ENCODE data around the gene SMG6.
"Not testable (repeated sequence)": the region's sequence is repeated elsewhere in the genome, so short reads cannot be mapped to it uniquely, and the experiment has no call there.

The SMG6 gene

GRCh38 chr17:2028234-2028614 lies 275.4 kb downstream of the SMG6 start:
- DNase-seq (ENCODE audit: low spot score): no peak

GRCh38 chr17:2027528-2028233 lies 275.9 kb downstream of the SMG6 start:
- DNase-seq (ENCODE audit: low spot score): no peak

GRCh38 chr17:2025622-2026309 lies 277.8 kb downstream of the SMG6 start:
- peak; percentile 86 for DNase-seq (ENCODE audit: low spot score)

DNA sequence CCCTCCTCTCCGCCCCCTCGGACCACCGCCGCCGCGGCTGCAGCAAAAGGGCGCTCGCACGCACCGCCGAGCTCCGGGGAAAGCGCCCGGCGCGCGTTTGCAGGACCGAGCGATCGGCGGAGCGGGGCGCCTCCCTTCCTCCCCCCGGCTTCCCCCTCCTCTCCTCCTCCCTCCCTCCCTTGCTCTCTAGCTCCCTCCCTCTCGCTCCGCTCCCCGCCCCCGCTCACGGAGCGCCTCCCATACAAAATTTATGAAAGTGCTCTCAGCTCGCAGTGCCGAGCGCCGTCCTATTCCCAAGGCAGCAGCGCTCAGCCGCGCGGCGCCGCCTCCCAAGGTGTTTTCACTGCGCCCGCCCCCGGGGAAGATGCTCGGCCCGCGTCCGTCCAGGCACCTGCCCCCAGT lies 278.4 kb downstream of the SMG6 start, which contains the start of gene RTN4RL1:
Gene RTN4RL1, minus strand, starts transcription at position 115 of the 402 bp plus-strand sequence. CDS start 469 bp downstream, outside the sequence.
- DNase-seq (ENCODE audit: low spot score): peak; percentile 80

DNA sequence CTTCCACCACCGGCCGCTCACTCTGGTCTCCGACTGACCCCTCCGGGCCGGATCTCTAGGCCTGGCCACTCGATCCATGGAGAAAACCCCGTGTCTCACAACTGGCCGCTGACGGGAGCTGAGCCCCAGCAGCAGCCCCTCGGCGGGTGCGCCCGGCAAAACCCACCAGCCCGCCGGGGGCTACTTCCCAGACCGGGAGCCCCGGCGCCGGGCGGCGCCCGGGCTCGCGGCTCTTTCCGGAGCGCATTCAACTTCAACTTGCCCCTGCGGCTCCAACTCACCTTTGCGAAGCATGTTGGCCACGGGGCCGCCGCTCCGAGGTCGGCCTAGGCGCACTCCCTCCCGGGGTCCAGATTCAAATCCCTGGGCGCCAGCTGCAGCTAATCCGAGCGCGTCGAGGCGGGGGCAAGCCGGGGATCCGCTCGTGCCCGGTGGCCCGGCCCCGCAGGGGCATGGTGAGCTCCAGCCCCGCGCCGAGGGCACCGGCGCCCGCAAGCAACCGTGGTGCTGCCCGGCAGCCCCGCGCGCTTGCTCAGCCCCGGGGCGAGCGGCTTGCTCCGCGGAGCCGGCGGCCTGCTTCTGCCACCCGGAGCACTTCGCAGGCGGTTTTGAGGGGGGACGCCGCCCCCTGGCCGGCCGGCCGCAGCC lies 278.9 kb downstream of the SMG6 start:
- peak; percentile 32 for DNase-seq (ENCODE audit: low spot score)

- peak; percentile 58 for DNase-seq (ENCODE audit: low spot score)
These were observed 279.7 kb downstream of the SMG6 start for GRCh38 chr17:2023692-2024571.

- no peak for DNase-seq (ENCODE audit: low spot score)
These were observed 280.3 kb downstream of the SMG6 start for GRCh38 chr17:2023256-2023655.

DNA sequence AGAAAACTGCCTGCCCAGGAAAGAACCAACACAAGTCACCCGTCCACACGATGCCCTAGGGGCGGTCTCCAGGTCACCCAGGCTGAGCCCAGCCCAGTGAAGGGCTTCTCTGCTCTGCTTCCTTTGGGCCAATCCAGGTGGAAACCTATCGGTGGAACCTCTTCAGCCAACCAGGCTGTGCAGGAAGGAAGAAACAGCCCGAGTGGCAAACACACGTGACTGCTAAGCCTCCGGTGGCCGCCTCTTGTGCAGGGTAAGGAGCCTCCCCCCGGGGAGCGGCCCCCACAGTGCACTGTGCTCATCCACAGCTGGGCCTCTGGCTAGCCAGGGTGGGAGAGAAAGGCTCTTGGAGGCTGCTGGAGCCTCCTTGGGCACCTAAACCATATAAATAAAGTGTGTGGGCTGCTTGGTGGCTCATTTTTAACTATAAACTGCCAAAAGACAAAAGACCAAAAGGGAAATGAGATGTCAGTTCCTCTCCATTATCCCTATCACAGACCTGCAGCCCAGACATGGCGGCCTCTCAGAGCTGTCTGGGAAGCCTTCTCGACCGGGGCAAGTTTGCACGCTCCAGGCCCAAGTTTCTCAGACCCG lies 280.8 kb downstream of the SMG6 start:
- no peak for DNase-seq (ENCODE audit: low spot score)

DNA sequence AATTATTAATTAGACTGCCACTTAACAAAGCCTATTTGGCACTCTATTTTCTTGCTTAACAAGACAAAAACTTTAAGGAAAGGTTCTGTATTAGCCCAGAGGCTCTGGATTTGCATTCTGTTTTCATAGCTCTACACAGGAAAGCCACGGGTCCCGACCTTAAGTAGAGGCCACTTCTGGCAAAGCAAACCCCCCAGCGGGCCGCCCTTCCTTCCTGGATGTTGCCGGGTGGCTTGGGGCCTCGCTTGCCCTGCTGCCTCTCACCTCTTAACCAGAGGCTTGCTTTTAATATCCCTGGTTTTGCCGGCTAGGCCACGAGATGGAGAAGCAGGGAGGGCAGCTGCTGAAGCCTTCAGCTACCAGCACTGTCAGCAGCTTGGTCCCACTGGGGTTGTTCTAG lies 282.9 kb downstream of the SMG6 start:
- DNase-seq (ENCODE audit: low spot score): no peak

GRCh38 chr17:2019723-2020122 lies 283.9 kb downstream of the SMG6 start:
- no peak for DNase-seq (ENCODE audit: low spot score)

- DNase-seq (ENCODE audit: low spot score): no peak
These were observed 284.7 kb downstream of the SMG6 start for GRCh38 chr17:2018716-2019510.

DNA sequence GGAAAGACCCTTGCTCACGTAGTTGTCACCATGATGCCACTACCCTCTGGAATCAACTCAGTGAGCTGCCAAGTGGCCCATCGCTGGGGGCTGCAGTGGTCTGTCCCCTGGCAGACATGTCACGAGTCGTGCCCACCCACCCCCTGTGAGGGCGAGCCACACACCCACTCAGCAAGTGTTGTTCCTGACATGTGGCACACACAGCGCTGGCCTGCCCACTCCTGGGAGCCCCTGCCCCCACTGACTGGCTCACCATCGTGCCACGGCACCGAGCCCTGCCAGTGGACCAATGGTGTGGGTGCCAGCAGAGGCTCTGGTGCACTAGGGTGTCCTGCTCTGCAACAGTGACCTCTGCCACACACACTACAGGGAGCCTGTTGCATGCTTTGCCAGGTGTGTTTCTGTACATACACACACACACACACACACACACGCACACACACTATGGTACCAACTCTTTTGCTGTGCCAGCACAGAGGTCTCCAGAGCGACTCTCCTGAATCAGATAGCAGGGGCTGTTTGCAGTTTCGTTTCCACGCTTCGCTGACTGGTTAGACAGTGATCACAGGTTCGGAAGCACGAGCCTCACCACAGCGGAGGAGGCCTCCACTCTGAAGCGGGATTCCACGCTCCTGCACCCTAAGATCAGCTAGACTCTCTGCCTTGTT lies 286.2 kb downstream of the SMG6 start:
- no peak for DNase-seq (ENCODE audit: low spot score)

- no peak for DNase-seq (ENCODE audit: low spot score)
These were observed 287.1 kb downstream of the SMG6 start for GRCh38 chr17:2016494-2016893.

- no peak for DNase-seq (ENCODE audit: low spot score)
These were observed 288.3 kb downstream of the SMG6 start for GRCh38 chr17:2015314-2015713.

DNA sequence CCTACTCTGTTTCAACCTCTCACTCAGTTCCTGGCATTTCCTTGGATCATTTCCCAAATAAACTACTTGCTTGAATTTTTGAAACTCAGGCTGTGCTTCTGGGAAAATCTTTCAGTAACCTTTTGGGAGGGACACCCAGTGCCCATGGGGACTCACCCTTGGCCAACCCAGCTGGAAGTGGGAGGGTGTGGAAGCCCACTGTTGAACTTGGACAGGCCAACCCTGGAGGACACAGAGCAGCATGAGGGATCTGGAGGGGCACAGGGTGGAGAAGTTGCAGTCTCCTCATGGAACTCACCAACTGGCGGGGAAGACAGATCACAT lies 289.6 kb downstream of the SMG6 start:
- DNase-seq (ENCODE audit: low spot score): no peak

GRCh38 chr17:2013220-2013993 lies 290.2 kb downstream of the SMG6 start:
- not testable (repeated sequence) for DNase-seq (ENCODE audit: low spot score)

- no peak for DNase-seq (ENCODE audit: low spot score)
These were observed 291.1 kb downstream of the SMG6 start for GRCh38 chr17:2012499-2012898.

- peak; percentile 89 for DNase-seq (ENCODE audit: low spot score)
These were observed 291.9 kb downstream of the SMG6 start for GRCh38 chr17:2011411-2012371.

Data from AG20443 (cell line).